HG03045 (cell line): ENCODE measurements around the gene MYDGF.
"Not testable (repeated sequence)": the region's sequence is repeated elsewhere in the genome, so short reads cannot be mapped to it uniquely, and the experiment has no call there.

ENCODE experiments used
- ATAC-seq: cut with Tn5 transposase; IDR thresholded peaks from one replicate; pipeline ENCODE4 v1.9.1; 2021; ENCODE audit warnings: mild to moderate bottlenecking, moderate library complexity; ENCODE audit not compliant: unreplicated experiment

The MYDGF gene

DNA sequence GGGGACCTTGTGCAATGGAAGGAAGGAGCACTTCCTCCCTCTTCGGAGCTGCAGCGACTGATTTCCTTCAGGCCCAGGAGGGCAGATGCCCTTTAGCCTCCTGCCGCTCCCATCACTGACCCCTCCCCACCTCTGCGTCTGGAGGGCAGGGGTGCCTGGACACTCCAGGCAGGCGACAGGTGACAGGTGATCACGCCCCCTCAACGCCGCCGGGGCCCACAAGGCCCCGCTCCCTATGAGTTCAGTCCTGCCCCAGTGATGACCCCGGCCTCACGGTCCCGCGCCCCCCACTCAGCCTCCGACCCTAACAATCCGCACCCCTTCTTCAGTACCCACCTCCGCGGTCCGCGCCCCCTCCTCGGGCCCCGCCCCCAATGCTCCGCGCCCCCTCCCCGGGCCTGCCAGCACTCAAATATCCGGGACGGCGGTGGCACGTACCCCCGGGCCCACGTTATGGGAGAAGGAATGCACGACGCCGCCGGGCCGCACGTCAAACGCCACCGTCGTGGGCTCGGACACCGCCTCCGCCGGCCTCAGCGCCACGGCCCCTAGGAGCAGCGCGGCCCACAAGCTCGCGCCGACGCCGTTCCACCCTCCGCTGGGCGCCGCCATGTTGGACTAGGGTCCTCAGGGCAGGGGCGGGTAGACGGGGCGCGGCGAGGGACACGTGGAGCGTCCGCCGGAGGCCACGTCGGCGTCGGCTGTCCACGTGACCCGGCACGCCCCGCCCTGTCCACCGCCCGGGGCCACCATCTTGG lies at the start of gene MYDGF:
Gene MYDGF, minus strand, starts transcription at position 620 of the 758 bp plus-strand sequence. Its CDS starts 8 bp downstream, at position 612.
- ATAC-seq = peak; percentile 85

DNA sequence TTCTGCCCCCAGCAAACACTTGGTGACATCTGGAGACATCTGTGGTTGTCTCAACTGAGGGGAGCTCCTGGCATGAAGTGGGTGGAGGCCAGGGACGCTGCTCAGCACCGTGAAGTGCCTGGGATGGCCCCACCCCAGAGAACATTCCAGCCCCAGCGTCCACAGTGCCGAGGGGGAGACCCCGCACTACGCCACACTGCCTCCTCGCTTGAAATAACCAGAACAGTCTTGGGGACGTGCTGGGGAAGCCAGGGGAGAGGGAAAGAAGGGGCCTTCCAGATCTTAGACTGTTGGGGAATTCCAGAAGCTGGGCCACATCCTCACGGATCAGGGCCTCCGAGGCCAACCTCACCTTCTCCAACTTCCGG lies 49.3 kb upstream of the MYDGF start:
- no peak for ATAC-seq

DNA sequence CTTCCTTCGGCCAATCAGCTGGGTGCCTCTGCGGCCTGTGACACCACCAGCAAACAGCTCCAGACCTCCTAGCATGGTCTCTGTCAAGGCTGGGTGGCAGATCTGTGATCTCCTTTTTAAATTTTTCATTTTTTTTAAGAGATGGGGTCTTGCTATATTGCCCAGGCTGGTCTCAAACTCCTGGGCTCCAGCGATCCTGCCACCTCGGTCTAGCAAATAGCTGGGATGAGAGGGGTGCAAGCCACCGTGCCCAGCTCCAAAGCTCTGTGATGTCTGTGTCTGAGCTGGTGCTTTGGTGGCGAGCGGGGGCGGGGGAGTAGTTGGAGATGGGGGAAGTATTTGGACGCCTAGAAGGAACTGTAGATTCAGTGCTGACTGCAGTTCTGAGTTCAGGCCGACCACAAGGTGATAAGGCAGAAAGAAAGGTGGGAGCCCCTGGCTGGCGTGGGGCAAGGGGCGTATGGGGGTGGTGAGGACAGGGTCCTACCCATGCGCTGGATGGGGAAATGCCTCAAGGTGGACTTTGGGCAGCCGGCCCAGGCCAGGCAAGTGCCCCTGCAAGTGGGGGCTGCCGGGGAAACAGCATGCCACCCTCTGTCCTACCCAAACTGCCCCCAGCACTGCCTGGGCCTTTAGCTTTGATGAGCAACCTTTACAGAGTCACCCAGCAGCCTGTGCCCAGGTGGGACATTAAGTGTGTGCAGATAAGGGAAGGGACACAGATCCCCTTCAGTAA lies 48.0 kb upstream of the MYDGF start:
- ATAC-seq = no peak

DNA sequence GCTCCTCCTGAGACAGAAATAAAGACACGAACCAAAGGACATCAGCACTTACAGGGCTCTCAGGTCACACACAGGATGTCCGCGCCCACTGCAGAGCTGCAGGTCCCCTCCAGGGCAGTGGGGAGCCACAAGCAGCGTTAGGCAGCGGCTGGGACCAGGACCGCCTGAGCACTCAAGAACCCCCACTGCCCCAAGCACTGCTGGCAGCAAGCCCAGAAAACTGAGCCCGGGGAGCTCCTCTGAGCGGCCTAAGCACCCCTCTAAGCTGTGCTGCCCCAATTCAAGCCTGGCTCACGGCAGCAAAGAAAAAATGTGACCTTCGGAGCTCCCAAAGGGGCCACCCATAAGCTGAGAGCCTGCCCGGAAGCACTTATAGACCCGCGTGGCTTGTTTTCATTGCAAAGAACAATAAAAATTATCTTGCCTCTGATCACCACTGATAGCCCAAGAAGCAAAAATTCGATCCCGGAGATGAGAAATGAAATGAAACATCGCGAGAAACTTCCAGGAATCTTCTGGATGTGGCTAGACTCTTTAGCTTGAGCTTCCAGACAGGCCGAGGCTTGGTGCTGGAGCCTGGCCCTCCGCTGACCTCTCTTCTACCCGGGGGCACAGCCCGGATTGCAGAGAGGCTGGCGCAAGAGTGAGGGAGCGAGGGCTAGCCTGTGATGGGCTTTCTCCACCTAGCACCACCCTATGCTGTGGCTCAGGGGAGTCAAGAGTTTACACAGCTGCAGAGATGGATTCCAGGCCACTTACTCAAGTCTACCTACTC lies 47.2 kb upstream of the MYDGF start:
- no peak for ATAC-seq

DNA sequence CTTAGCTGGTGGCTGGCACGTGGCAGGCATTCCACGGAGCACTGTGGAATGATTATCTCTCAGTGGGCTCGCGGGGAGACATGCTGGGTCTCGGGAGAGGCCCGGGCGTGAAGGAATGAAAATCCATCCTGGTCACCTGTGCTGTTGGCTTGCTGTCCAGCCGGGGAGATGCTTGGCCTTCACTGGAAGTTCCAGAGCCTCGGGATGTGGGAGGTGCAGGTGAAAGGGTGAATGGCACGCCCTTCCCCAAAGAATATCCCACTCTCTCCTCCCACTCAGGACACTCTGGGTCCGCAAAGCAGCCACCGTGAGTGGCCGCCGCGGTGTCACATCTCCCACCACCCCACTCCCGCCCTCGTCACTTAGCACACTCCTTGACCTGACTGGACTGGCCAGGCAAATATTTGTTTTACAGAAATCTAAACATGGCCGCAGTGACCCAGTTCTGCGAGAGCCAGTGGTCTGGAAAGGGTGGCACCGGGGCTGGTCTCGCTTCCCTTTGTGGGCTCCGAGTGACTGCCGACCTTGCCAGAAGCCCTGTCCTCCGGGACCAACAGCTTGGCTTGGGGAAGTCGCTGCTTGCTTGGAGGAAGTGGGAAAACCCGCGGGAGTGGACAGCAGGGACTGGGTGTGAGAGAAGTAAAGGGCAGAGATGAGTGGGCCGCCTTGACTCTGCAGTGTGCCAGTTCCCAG lies 45.5 kb upstream of the MYDGF start:
- no peak for ATAC-seq

GRCh38 chr19:4715178-4715528 lies 45.0 kb upstream of the MYDGF start:
- ATAC-seq = not testable (repeated sequence)

- no peak for ATAC-seq
Measured at GRCh38 chr19:4714016-4714415, 43.9 kb upstream of the MYDGF start.

DNA sequence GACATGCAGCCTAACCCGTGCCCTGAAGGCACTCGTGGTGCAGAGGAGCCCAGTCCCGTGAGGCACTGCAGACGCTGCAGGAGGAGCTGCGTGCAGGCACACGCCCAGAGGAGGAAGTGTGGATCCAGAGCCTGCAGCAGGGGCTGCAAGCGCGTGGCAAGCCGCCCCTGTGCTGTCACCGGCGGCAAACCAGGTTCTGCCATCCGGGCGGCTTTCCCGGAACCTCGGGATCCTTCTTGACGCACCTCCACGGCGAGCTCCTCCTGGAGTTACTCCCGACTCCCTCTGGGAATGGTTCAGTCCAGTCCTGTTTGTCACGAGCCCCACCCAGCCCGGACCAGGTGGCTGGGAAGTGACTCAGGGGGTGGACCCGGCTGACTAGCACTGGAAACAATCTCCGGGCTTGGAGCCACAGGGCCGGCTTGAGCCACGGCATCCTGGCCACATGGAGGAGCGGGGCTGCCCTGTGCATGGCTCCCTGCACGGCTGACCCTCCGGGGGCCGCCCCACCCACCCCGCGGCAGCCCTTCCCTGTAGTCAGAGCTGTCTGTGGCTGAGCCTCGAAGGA lies 43.3 kb upstream of the MYDGF start:
- ATAC-seq = no peak

- no peak for ATAC-seq
Measured at GRCh38 chr19:4712771-4713170, 42.6 kb upstream of the MYDGF start.

GRCh38 chr19:4711211-4711610 lies 41.1 kb upstream of the MYDGF start:
- no peak for ATAC-seq

- ATAC-seq = no peak
Measured at GRCh38 chr19:4710281-4710600, 40.1 kb upstream of the MYDGF start.

DNA sequence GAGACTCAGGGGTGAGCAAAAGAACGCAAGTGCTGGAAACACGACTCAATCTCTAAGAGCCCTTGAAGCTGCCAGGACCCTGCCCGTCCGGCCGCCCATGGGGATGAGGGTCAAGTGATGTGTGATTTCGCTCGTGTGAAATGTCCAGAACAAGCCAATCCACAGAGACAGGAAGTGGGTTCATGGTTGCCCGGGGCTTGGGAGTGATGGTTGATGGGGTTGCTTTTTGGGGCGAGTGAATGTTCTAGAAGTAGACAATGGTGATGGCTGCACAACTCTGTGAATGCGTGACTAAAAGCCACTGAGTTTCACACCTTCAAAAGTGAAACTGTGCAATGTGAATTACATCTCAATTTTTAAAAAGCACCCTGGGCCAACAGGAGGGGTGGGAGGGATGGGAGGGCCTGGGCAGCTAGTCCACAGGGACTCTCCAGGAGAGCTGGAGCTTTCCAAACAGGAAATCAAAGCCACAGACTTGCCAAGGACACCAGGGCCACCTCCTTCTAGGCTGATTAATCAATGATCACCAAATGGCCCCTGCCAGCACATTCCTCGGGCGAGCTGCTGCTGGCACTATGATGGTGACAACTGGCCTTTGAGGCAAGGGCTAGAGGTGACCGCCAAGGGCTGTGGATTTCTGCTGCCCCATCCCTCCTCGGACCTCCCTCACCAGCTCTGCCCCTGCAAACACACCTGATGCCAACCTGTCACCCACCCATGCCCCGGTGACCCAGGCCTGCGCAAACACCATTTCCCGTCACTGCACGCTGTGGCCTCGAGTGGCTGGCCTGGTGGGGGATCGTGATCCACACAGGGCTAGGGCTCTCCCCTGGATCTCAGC lies 39.5 kb upstream of the MYDGF start:
- ATAC-seq = no peak

DNA sequence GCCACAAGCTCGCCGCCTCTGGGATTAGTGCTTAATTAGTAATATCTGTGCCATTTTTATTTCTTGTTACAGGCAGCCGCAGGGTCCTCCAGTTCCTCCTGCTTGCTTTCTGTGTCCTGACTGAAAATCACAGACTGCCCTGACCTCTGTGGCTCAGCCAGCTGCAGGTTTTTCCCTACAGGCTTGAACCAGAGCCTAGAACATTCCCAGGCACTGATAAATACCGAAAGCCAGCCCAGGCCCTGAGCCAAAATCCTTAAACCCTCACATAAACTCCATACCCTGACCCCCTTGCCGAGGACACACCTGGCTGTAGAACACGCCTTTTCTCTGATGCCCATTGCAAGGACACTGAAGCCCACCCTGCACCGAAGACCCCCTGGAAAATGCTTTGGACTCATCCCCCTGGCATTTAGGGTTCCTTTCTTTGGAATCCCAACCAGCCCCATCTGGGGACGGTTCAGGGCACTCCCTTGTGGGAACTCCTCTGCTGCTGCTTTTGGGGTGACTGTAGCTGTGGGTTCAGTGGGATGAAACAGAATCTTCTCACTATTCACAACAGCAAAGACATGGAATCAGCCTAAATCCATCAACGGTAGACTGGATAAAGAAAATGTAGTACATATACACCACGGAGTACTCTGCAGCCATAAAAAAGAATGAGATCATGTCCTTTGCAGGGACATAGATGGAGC lies 38.0 kb upstream of the MYDGF start:
- no peak for ATAC-seq

GRCh38 chr19:4707322-4707721 lies 37.2 kb upstream of the MYDGF start:
- ATAC-seq = no peak

DNA sequence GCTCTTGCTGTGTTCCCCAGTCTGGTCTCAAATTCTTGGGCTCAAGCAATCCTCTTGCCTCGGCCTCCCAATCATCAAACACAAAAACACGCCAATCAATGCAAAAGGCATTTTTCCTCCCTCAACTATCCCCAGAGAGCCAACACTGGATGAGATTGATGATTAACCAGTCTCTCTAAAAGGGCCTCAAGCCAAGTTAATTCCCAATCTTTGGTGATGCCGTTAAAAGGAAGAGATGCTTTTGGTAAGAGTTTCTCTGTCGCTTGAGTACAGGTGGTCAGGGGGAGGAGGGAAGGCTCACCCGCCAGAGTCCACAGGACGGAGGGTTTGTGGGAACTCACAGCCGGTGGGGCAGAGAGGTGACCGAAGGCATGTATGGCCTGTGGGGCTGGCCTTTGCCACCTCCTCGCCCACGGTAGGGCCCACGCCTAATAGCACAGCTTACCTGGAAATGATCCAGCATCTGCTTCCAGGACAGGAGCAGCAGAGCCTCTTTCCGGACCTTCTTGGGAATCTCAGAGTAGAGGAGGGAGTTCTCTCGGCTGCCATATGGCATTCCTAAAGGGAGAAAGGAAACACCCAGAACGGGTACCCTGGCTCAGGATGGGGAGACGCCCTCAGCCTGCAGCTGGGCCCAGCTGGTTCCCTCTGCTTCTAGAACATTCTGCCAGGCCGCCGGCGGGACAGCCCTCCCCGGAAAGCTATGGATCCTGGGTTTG lies 35.4 kb upstream of the MYDGF start:
- ATAC-seq = no peak

DNA sequence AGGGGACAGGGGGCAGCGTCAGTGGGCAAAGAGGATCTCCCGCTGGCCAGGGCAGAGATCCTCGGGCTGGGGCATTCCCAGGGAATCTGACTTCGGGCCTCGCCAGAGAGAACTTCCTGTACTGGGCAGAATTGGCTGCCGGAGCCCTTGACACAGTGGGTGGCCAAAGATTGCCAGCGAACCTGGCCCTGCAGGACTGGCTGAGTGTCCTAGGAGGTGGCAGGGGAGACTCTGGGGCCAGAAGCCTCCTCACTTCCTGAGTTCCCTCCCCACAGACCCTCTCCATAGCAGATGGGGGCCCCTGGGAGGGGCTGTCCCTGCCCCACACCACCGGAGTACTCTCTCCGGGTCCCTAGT lies 34.2 kb upstream of the MYDGF start:
- ATAC-seq = no peak

GRCh38 chr19:4703671-4704316 lies 33.7 kb upstream of the MYDGF start:
- ATAC-seq = no peak

- ATAC-seq = no peak
Measured at GRCh38 chr19:4702764-4703163, 32.6 kb upstream of the MYDGF start.
